Effector memory CD4-positive, alpha-beta T cell (primary cell): ENCODE results near the gene WFIKKN2.

ENCODE experiments used
- DNase-seq, 3 donors: peaks; one replicate each; pipeline ENCODE4 v3.0.0-alpha.2; 2020
- H3K27ac ChIP-seq: 2 replicates; pipeline ENCODE4 v1.7.0; 2013; ENCODE audit warnings: mild to moderate bottlenecking, low read length, moderate library complexity; ENCODE audit not compliant: insufficient read depth, poor library complexity, severe bottlenecking
- H3K27me3 ChIP-seq: replicated peaks from 2 replicates; pipeline ENCODE4 v1.7.0; 2013; ENCODE audit warnings: mild to moderate bottlenecking, low read length; ENCODE audit not compliant: insufficient read depth, control insufficient read depth, poor library complexity, severe bottlenecking
- H3K36me3 ChIP-seq: 2 replicates; pipeline ENCODE4 v1.7.0; 2013; ENCODE audit warnings: mild to moderate bottlenecking, low read length, moderate library complexity; ENCODE audit not compliant: control insufficient read depth, insufficient read depth
- H3K4me1 ChIP-seq: 2 replicates; pipeline ENCODE4 v1.7.0; 2013; ENCODE audit warnings: low read length, mild to moderate bottlenecking; ENCODE audit not compliant: control insufficient read depth, insufficient read depth, poor library complexity, severe bottlenecking
- H3K4me3 ChIP-seq: 2 replicates; pipeline ENCODE4 v1.7.0; 2013; ENCODE audit warnings: low read length, low read depth, mild to moderate bottlenecking; ENCODE audit not compliant: insufficient read depth, poor library complexity, severe bottlenecking
- H3K9me3 ChIP-seq: 2 replicates; pipeline ENCODE4 v1.7.0; 2013; ENCODE audit warnings: mild to moderate bottlenecking, low read length, moderate library complexity; ENCODE audit not compliant: control insufficient read depth

Gene WFIKKN2

DNA sequence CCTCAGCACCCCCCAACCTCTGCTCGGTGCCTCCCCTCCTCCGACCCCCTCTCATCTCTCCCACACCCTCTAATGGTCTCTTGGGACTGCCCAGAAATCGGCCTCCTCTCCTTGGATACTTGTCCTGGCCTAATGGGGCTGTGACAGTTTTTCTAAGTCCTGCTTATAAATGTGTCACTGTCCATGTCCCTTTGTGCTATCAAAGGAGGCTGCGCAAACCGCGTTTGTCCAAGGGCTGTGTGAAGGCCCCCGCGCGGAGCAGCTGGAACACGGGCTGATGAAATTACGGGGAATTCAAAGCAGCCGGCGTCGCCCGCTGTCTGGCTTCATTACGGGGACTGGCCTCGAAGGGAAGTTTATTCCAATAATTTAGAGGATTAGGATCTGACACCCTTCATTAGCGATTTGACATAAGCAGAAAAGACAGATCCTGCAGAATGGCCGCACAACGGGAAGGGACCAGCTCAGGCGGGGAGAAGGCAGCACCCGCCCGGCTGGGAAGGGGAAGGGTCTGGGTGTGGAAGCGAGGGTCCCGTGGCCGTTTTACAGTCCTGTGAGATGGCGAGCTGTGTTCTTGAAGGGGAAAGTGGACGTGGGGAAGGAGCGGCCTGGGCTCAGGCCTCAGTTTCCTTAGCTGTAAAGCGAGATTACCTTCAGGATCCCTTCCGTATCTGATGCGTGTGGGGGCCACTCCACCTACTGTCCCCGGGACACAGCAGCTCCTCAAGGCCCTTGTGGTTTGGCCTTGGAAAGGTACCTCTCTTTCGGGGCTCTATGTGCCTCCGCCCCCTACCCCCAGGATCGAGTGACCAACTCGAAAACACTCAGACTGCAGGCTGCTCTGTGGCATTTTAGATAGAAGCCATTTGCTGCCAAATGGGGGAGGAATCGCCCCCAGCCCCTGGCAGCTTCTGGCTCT, 1.6 kb upstream of the WFIKKN2 start:
- no peaks in the 10 kb centered on the region for H3K4me1 ChIP-seq
- H3K27ac ChIP-seq: no peak overlapping the region
- H3K36me3 ChIP-seq: no peaks in the 10 kb centered on the region
- no peak overlapping the region for H3K4me3 ChIP-seq
- peaks cover 2% of the 10 kb centered on the region for H3K27me3 ChIP-seq
- no peak for DNase-seq
- H3K9me3 ChIP-seq: no peaks in the 10 kb centered on the region

DNA sequence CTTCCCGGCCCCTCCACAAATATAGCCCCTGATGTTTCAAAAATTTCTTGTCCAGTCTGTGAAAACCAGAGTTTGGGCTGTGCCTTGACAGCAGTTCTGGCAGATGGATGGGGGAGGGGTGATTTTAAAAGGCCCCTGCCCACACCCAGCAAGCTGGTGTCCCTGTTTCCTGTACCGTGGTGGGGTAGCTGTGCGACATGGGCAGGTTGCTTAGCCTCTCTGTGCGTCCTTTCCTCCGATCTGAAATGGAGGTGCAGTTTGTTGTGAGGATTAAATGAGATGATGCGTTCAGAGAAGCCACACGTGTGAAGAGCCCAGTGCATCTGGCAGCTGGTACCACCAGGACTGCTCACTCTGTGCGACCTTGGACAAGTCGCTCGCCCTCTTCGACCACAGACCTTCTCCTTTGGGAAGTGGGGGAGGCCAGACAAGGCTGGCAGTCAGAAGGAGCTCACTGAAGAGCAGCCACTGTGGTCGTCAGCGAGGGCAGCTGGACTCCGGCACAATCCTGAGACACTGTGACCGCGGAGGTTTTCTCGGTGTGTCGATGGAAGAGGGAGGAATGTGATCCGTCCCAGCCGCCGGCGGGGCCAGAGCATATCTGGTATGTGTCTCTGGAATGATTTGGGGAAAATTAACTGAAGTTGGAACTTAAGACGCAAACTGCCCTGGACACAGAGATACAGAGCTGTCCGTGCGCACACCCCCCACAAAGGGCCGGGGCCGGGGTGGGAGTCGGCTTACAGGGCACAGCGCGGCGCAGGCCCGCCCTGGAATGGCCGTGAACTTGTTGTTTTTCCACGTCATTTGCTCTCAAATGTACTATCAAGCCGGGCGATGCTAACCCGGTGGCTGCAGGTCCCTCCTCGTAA, 721 bp upstream of the WFIKKN2 start:
- Histone ChIP-seq H3K4me1 (no peaks in the 10 kb centered on the region), H3K4me3 (no peak overlapping the region), H3K36me3 (no peaks in the 10 kb centered on the region), H3K9me3 (no peaks in the 10 kb centered on the region), H3K27me3 (peaks cover 2% of the 10 kb centered on the region), H3K27ac (no peak overlapping the region)
- DNase-seq: no peak

DNA sequence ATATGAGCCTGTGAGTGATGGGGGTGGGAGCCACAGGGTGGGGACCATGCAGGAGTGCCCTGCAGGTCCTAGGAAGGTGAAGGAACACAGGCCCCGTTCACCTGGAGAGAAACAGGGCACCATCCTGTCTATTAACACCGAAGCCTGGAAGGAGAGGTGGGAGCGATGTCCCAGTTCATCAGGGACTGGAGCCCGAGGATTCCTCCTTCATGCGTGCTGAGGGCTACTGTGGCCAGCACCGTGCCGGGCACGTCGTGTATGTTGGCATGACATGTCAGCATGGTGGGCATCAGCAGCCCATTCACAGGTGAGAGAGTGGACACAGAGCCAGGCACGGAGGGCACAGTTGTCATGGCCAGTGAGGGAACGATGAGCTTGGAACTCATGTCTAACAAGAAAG, 1.4 kb downstream of the WFIKKN2 start:
- H3K4me3 ChIP-seq: no peak overlapping the region
- peaks cover 2% of the 10 kb centered on the region for H3K27me3 ChIP-seq
- H3K27ac ChIP-seq: no peak overlapping the region
- no peak for DNase-seq
- H3K4me1 ChIP-seq: no peaks in the 10 kb centered on the region
- H3K9me3 ChIP-seq: no peaks in the 10 kb centered on the region
- H3K36me3 ChIP-seq: no peaks in the 10 kb centered on the region

DNA sequence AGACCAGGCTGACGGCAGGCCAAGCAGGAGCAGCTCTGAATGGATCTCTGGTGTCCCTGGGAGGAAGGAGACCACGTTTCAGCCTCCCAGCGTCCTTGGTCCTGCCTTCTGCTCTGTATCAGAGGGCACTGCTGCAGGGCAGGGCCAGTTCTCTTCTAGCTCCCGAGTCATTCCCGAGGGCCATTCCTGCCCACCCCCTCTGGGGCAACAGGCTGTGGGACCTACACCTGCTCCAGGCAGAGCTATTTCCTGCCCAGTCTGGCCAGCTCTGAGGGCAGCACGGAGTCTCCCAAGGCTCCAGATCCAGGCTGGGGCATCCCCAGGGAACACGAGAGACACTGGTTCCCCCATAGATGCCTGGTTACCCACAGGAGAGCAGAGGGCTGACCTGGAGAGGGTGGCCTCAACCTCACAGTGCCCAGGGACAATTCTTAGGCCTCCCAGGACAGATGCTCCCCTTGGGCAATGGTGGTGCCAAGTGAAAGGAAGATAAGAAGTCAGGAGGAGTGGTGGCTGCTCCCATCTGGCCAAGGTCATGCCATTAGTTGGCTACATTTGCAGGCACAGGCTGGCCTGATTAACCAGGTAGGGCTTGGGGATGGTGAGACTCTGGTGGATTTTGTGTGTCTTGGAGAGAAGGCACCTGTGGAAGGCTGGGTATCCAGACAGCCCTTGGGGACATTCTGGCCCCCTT, 2.0 kb downstream of the WFIKKN2 start:
- peaks cover 2% of the 10 kb centered on the region for H3K27me3 ChIP-seq
- DNase-seq: no peak
- H3K4me3 ChIP-seq: no peak overlapping the region
- no peaks in the 10 kb centered on the region for H3K36me3 ChIP-seq
- no peaks in the 10 kb centered on the region for H3K4me1 ChIP-seq
- no peaks in the 10 kb centered on the region for H3K9me3 ChIP-seq
- no peak overlapping the region for H3K27ac ChIP-seq

DNA sequence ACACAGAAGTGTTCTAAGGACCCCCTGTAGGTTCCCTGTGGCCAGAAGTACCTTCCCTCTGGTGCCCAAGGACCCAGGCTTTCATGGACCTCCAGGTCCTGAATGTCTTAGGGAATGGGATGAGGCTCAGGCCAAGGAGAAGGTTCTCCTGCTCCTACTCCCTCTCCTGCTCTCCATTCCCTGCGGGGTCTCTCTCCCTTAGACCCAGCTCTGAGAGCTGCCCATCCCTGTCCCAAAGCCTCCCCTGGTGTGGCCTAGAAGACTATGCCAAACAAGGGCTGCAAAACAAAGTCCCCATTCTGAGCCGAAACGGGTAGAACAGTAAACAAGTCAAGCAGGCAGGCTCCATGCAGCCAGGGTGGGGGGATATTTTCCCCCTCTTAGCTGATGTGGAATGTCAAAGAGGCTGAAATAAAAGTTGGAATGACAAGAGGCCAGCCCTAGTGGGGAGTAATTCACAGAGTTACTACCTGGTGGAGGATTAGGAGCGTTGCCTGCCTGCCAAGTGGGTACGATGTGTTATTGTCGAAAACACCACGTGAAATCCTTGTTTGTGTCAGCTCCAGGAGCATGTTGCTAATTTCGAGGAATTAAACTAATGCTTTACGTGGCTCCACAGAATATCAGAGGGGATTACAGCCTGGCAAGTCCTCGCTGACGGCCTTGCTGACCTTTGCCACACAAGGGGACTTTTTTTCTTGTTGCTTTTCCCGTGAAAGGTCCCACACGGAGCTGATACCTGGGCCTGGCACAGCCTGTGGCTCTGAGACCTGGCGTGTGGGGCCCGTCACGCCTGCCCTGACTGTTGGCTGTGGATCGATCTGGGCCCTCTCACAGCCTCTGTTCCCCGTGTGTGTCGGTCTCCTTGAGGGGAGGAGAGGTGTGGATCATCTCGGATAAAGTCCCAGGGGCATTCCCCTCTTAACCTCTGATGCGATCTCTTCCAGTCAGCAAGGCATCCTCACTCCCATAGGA, 2.9 kb downstream of the WFIKKN2 start:
- DNase-seq: no peak
- Histone ChIP-seq H3K9me3 (no peaks in the 10 kb centered on the region), H3K27me3 (peaks cover 2% of the 10 kb centered on the region), H3K27ac (no peak overlapping the region), H3K4me3 (no peak overlapping the region), H3K36me3 (no peaks in the 10 kb centered on the region), H3K4me1 (no peaks in the 10 kb centered on the region)

DNA sequence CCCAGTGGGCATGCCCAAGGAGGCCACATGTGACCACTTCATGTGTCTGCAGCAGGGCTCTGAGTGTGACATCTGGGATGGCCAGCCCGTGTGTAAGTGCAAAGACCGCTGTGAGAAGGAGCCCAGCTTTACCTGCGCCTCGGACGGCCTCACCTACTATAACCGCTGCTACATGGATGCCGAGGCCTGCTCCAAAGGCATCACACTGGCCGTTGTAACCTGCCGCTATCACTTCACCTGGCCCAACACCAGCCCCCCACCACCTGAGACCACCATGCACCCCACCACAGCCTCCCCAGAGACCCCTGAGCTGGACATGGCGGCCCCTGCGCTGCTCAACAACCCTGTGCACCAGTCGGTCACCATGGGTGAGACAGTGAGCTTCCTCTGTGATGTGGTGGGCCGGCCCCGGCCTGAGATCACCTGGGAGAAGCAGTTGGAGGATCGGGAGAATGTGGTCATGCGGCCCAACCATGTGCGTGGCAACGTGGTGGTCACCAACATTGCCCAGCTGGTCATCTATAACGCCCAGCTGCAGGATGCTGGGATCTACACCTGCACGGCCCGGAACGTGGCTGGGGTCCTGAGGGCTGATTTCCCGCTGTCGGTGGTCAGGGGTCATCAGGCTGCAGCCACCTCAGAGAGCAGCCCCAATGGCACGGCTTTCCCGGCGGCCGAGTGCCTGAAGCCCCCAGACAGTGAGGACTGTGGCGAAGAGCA, 4.4 kb downstream of the WFIKKN2 start:
- H3K4me1 ChIP-seq: no peaks in the 10 kb centered on the region
- no peak overlapping the region for H3K4me3 ChIP-seq
- H3K9me3 ChIP-seq: no peaks in the 10 kb centered on the region
- no peak overlapping the region for H3K27ac ChIP-seq
- no peak for DNase-seq
- no peaks in the 10 kb centered on the region for H3K36me3 ChIP-seq
- no peaks in the 10 kb centered on the region for H3K27me3 ChIP-seq

DNA sequence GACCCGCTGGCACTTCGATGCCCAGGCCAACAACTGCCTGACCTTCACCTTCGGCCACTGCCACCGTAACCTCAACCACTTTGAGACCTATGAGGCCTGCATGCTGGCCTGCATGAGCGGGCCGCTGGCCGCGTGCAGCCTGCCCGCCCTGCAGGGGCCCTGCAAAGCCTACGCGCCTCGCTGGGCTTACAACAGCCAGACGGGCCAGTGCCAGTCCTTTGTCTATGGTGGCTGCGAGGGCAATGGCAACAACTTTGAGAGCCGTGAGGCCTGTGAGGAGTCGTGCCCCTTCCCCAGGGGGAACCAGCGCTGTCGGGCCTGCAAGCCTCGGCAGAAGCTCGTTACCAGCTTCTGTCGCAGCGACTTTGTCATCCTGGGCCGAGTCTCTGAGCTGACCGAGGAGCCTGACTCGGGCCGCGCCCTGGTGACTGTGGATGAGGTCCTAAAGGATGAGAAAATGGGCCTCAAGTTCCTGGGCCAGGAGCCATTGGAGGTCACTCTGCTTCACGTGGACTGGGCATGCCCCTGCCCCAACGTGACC, 5.0 kb downstream of the WFIKKN2 start:
- no peaks in the 10 kb centered on the region for H3K36me3 ChIP-seq
- no peaks in the 10 kb centered on the region for H3K4me1 ChIP-seq
- no peak overlapping the region for H3K4me3 ChIP-seq
- no peak overlapping the region for H3K27ac ChIP-seq
- no peaks in the 10 kb centered on the region for H3K9me3 ChIP-seq
- no peaks in the 10 kb centered on the region for H3K27me3 ChIP-seq
- DNase-seq: no peak

DNA sequence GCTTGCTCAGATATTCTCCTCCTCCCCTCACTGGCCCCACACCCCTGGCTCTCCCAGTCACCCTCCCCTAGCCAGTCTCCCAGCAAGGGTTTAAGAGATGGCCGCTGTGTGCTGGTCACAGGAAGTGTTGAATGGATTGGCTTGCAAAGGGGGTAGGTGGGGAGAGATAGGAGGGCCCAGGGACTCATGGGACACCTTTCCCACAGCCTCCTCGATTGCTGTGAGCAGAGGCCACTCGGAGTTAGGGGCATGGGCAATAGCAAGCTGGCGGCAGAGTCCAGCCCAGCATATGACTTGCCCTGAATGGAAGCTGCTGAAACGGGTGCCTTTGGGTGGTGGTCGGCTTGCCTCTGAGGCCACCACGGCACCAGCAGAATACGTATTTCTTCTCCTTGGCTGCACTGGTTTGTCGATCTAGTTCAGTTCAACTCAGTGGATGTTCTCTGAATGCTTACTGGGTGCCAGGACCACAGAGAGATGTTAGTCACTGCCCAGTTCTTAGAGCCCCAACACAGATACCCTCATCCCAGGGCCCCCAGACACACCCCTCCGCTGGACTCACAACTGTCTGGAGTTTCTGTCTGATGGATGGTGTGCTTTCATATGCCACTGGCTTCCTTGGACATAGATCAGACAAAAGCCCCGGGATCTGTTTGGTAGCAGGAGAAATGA, 6.0 kb downstream of the WFIKKN2 start:
- H3K27ac ChIP-seq: no peak overlapping the region
- no peak overlapping the region for H3K4me3 ChIP-seq
- no peaks in the 10 kb centered on the region for H3K36me3 ChIP-seq
- DNase-seq: no peak
- no peaks in the 10 kb centered on the region for H3K4me1 ChIP-seq
- H3K27me3 ChIP-seq: no peaks in the 10 kb centered on the region
- no peaks in the 10 kb centered on the region for H3K9me3 ChIP-seq
